SU-DHL-6 (cell line): ENCODE data around the gene PPEF2.

Source experiments
- CTCF ChIP-seq: fragments of 200-600 bp; sonication (generic); IDR thresholded peaks from one replicate; pipeline ENCODE4 v1.5.1; 2017; ENCODE audit warnings: antibody characterized with exemption, mild to moderate bottlenecking, low read length, moderate library complexity; ENCODE audit not compliant: insufficient read depth, poor library complexity, severe bottlenecking
- EZH2phosphoT487 ChIP-seq: fragments of 200-600 bp; sonication (generic), shearing (Covaris generic); conservative IDR thresholded peaks from 2 replicates; pipeline ENCODE4 v1.6.1; 2018; ENCODE audit warnings: mild to moderate bottlenecking, antibody characterized with exemption, low read length, moderate library complexity, mixed read lengths

GRCh38 chr4:75834095-75834771 lies 68.0 kb downstream of the PPEF2 start:
- TF ChIP-seq CTCF: no peak
- no peak for TF ChIP-seq EZH2phosphoT487
